HCT116 (cell line): ENCODE data around the gene PEF1. TPM values are rescaled to one million over a fixed set of nuclear protein-coding genes. Genes with fewer than 3 reads are reported as not detected.

Source experiments
- ATAC-seq: fragments of 200-7000 bp; cut with Tn5 transposase; 2 replicates; pipeline ENCODE4 v1.9.1; 2020; ENCODE audit warnings: mild to moderate bottlenecking, moderate library complexity
- BruUV-seq: library from RNA; stranded (reverse); fragments of 400-500 nt; replicated peaks from 2 replicates; lab custom pipeline; 2021; lab: Mats Ljungman, UMichigan
- CTCF ChIA-PET: fragments of 300-600 bp; sonication (Branson Sonifier 250); formaldehyde crosslinking; loops from one replicate; lab custom pipeline; 2021; ENCODE audit warnings: antibody characterized with exemption; lab: Charles Lee
- POLR2A ChIA-PET: fragments of 300-600, 350-600 bp; sonication (Branson Sonifier 250); formaldehyde crosslinking; loops from one replicate; lab custom pipeline; 2021; ENCODE audit warnings: antibody characterized with exemption; lab: Charles Lee
- RAD21 ChIA-PET, 2 experiments: fragments of 300-600 bp; sonication (Branson Sonifier 250); formaldehyde crosslinking; loops; one replicate each; lab custom pipeline; 2023; ENCODE audit warnings: low total read pairs in 2 of 2; ENCODE audit not compliant: uncharacterized antibody in 2 of 2, unreplicated experiment in 2 of 2, low non-redundant PET in 1 of 2; lab: Charles Lee
- DNase-seq: peaks from one replicate; pipeline ENCODE4 v3.0.0-alpha.2; 2010; ENCODE audit warnings: low read depth, low spot score
- H2AFZ ChIP-seq: fragments of 200-600 bp; shearing (Covaris generic), sonication (generic); 2 replicates; pipeline ENCODE4 v1.6.1; 2017; ENCODE audit warnings: low read depth, mixed run types, mixed read lengths, antibody characterized with exemption, low read length; ENCODE audit not compliant: poor library complexity, severe bottlenecking
- H3K27ac ChIP-seq: 2 replicates; pipeline ENCODE4 v1.5.1; 2012; ENCODE audit warnings: low read depth, low read length
- H3K27me3 ChIP-seq: fragments of 200-600 bp; sonication (generic); 2 replicates; pipeline ENCODE4 v1.6.1; 2016; ENCODE audit warnings: mixed run types, low read length, mixed read lengths; ENCODE audit not compliant: insufficient read depth
- H3K36me3 ChIP-seq, 2 experiments: fragments of 200-500 bp in 1 of 2; fragments of 200-600 bp in 1 of 2; sonication (Bioruptor generic) in 1 of 2; sonication (generic) in 1 of 2; 2 replicates each; pipeline versions ENCODE4 v1.5.1 to v1.6.1; 2014 to 2016; ENCODE audit warnings: low read length in 2 of 2, inconsistent platforms in 1 of 2, mixed read lengths in 1 of 2, mixed run types in 1 of 2; ENCODE audit not compliant: insufficient read depth in 2 of 2, control insufficient read depth in 1 of 2
- H3K4me1 ChIP-seq, 2 experiments: fragments of 200-600 bp in 1 of 2; sonication (generic) in 1 of 2; 2 replicates each; pipeline versions ENCODE4 v1.5.1 to v1.6.1; 2012 to 2017; ENCODE audit warnings: low read length in 2 of 2, inconsistent platforms in 1 of 2, mild to moderate bottlenecking in 1 of 2, mixed read lengths in 1 of 2, mixed run types in 1 of 2, moderate library complexity in 1 of 2; ENCODE audit not compliant: insufficient read depth in 2 of 2, control insufficient read depth in 1 of 2
- H3K4me2 ChIP-seq: fragments of 200-600 bp; sonication (generic); 2 replicates; pipeline ENCODE4 v1.6.1; 2017; ENCODE audit warnings: mixed run types, low read length, mixed read lengths
- H3K4me3 ChIP-seq, 2 experiments: fragments of 200-600 bp in 1 of 2; sonication (generic) in 1 of 2; replicated peaks in 1 of 2; 2 replicates each; pipeline ENCODE4 v1.5.1; 2011 to 2016; ENCODE audit warnings: low read length in 2 of 2, control low read depth in 1 of 2, low read depth in 1 of 2, mild to moderate bottlenecking in 1 of 2, mixed read lengths in 1 of 2, mixed run types in 1 of 2
- H3K79me2 ChIP-seq: fragments of 200-600 bp; sonication (generic); 2 replicates; pipeline ENCODE4 v1.6.1; 2017; ENCODE audit warnings: mild to moderate bottlenecking, mixed run types, low read length, moderate library complexity, mixed read lengths; ENCODE audit not compliant: insufficient read depth
- H3K9ac ChIP-seq: fragments of 200-600 bp; sonication (generic); 2 replicates; pipeline ENCODE4 v1.6.1; 2016; ENCODE audit warnings: low read length, mixed read lengths
- H3K9me2 ChIP-seq: fragments of 200-600 bp; sonication (generic), shearing (Covaris generic); 2 replicates; pipeline ENCODE4 v1.6.1; 2017; ENCODE audit warnings: mixed run types, mild to moderate bottlenecking, moderate library complexity; ENCODE audit not compliant: insufficient read depth
- H3K9me3 ChIP-seq, 2 experiments: fragments of 200-500 bp in 1 of 2; fragments of 200-600 bp in 1 of 2; sonication (Bioruptor generic) in 1 of 2; sonication (generic) in 1 of 2; 2 replicates each; pipeline ENCODE4 v1.6.1; 2014 to 2017; ENCODE audit warnings: low read length in 2 of 2, mixed read lengths in 2 of 2, inconsistent platforms in 1 of 2, low read depth in 1 of 2, mild to moderate bottlenecking in 1 of 2, mixed run types in 1 of 2, moderate library complexity in 1 of 2; ENCODE audit not compliant: control insufficient read depth in 1 of 2, insufficient read depth in 1 of 2
- H4K20me1 ChIP-seq: fragments of 200-600 bp; sonication (generic), shearing (Covaris generic); 2 replicates; pipeline ENCODE4 v1.6.1; 2017; ENCODE audit warnings: mixed run types, mild to moderate bottlenecking, moderate library complexity; ENCODE audit not compliant: insufficient read depth
- ATF3 ChIP-seq: IDR thresholded peaks from 2 replicates; pipeline ENCODE4 v1.6.1; 2012
- CBX3 ChIP-seq: IDR thresholded peaks from 2 replicates; pipeline ENCODE4 v1.6.1; 2012; ENCODE audit warnings: low read depth
- CEBPB ChIP-seq: IDR thresholded peaks from 2 replicates; pipeline ENCODE4 v1.6.1; 2012; ENCODE audit warnings: low read depth
- CTCF ChIP-seq, 3 experiments: fragments of 200-600 bp in 1 of 3; sonication (generic) in 1 of 3; IDR thresholded peaks in 2 of 3; conservative IDR thresholded peaks in 1 of 3; 2 replicates each; pipeline ENCODE4 v1.5.1; 2012 to 2017; ENCODE audit warnings: low read depth in 2 of 3, low read length in 2 of 3, antibody characterized with exemption in 1 of 3, borderline replicate concordance in 1 of 3, control low read depth in 1 of 3, mild to moderate bottlenecking in 1 of 3, mixed read lengths in 1 of 3, mixed run types in 1 of 3, moderate library complexity in 1 of 3; ENCODE audit not compliant: insufficient read depth in 1 of 3
- EGR1 ChIP-seq: IDR thresholded peaks from 2 replicates; pipeline ENCODE4 v1.6.1; 2012; ENCODE audit warnings: low read depth
- ELF1 ChIP-seq: IDR thresholded peaks from 2 replicates; pipeline ENCODE4 v1.6.1; 2012; ENCODE audit warnings: low read depth, borderline replicate concordance
- EZH2 ChIP-seq: fragments of 200-600 bp; sonication (generic); IDR thresholded peaks from 2 replicates; pipeline ENCODE4 v1.6.1; 2017; ENCODE audit warnings: antibody characterized with exemption, mixed run types
- FOSL1 ChIP-seq: IDR thresholded peaks from 2 replicates; pipeline ENCODE4 v1.6.1; 2012; ENCODE audit warnings: low read depth
- JUND ChIP-seq: IDR thresholded peaks from 2 replicates; pipeline ENCODE4 v1.6.1; 2012
- POLR2A ChIP-seq: IDR thresholded peaks from 2 replicates; pipeline ENCODE4 v1.7.0; 2011; ENCODE audit warnings: borderline replicate concordance; ENCODE audit not compliant: insufficient read depth, insufficient read length; ENCODE audit errors: extremely low read depth
- RAD21 ChIP-seq: IDR thresholded peaks from 2 replicates; pipeline ENCODE4 v1.6.1; 2012; ENCODE audit warnings: low read depth, mild to moderate bottlenecking
- SIN3A ChIP-seq: IDR thresholded peaks from 2 replicates; pipeline ENCODE4 v1.6.1; 2012; ENCODE audit warnings: low read depth
- SP1 ChIP-seq: IDR thresholded peaks from 2 replicates; pipeline ENCODE4 v1.6.1; 2012; ENCODE audit warnings: low read depth
- SRF ChIP-seq: IDR thresholded peaks from 2 replicates; pipeline ENCODE4 v1.6.1; 2012; ENCODE audit warnings: low read depth
- TCF7L2 ChIP-seq: IDR thresholded peaks from 2 replicates; pipeline ENCODE4 v1.7.0; 2011; ENCODE audit warnings: borderline replicate concordance, inconsistent platforms; ENCODE audit not compliant: insufficient read depth, insufficient read length; ENCODE audit errors: extremely low read depth
- YY1 ChIP-seq: IDR thresholded peaks from 2 replicates; pipeline ENCODE4 v1.6.1; 2011; ENCODE audit warnings: low read length, low read depth, moderate library complexity, mild to moderate bottlenecking; ENCODE audit not compliant: insufficient replicate concordance; ENCODE audit errors: extremely low read depth
- ZFX ChIP-seq: fragments of 450-650 bp; IDR thresholded peaks from 2 replicates; pipeline ENCODE4 v1.6.1; 2017
- ZNF274 ChIP-seq: fragments of 200-500 bp; sonication (Bioruptor generic); IDR thresholded peaks from 2 replicates; pipeline ENCODE4 v1.6.1; 2014; ENCODE audit warnings: mild to moderate bottlenecking, low read depth, low read length, inconsistent platforms
- intact Hi-C: fragments of 100-400 bp; cut with micrococcal nuclease; formaldehyde crosslinking; loops from 2 replicates; pipeline ENCODE4 v1.10.0; 2022
- total RNA-seq: library from RNA; stranded (reverse); gene quantifications from one replicate; pipeline ENCODE4 v1.2.1, GENCODE V29; 2021; ENCODE audit not compliant: unreplicated experiment
- TF ChIP-seq, protein P1 (sequence below): IDR thresholded peaks from 2 replicates; pipeline ENCODE4 v1.6.1; 2012; ENCODE audit warnings: low read depth
- TF ChIP-seq, protein P2 (sequence below): IDR thresholded peaks from 2 replicates; pipeline ENCODE4 v1.6.1; 2012

PEF1 gene
- total RNA-seq, 1 experiment from 2014 or later: 37.6 TPM

DNA sequence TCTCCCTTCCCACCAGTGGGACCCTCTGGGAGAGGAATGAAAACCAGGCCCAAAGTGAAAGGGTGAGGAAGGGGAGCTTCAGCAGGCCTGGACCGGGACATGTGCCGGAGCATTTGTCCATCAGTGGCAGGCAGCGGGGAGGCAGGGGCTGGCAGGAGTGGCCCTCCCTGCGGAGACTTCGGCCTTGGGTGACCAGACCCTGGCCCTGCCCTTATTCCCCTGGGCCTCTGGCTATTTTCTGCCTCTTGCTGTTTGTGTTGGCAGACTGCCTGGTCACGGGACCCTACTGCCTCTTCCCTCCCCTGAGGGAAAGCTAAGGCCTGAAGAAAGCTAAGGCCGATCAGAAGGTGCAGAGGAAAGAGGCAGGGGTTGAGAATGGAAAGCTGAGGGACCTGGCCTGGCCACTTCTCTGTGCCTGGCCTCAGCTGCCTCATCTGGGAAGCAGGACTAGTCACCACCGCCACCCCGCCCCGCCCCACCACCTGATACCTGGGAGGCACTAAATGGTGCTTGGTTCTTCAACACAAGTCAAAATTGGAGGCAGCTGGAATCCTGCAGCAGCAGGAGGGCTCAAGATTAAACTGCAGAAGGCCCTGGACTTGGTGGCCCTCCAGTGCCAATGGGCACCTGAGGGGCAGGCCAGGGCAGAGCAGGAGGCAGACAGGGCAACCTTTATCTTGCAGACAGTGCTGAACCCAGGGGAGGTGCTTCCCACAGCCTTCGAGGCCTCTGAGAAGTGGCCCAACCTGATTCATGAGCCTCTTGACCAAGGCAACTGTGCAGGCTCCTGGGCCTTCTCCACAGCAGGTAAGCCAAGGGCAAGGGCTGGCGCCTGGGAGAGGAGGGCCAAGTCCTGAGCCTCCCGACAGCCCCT, 60.4 kb downstream of the PEF1 start:
- no peaks in the 10 kb centered on the region for H3K9me2 ChIP-seq
- ChIA-PET RAD21 (no interaction called here), POLR2A (no interaction called here)
- no peaks in the 10 kb centered on the region for H3K27me3 ChIP-seq
- no peak overlapping the region for H3K9ac ChIP-seq
- H2AFZ ChIP-seq: no peak overlapping the region
- no TSS peak for BruUV-seq
- peaks cover 45 to 71% of the 10 kb centered on the region in 2 experiments for H3K4me1 ChIP-seq
- intact Hi-C loops: no loop called here
- no peak for TF ChIP-seq ELF1
- TF ChIP-seq FOSL1: no peak
- no peak for TF ChIP-seq ZNF274
- TF ChIP-seq, protein P1, sequence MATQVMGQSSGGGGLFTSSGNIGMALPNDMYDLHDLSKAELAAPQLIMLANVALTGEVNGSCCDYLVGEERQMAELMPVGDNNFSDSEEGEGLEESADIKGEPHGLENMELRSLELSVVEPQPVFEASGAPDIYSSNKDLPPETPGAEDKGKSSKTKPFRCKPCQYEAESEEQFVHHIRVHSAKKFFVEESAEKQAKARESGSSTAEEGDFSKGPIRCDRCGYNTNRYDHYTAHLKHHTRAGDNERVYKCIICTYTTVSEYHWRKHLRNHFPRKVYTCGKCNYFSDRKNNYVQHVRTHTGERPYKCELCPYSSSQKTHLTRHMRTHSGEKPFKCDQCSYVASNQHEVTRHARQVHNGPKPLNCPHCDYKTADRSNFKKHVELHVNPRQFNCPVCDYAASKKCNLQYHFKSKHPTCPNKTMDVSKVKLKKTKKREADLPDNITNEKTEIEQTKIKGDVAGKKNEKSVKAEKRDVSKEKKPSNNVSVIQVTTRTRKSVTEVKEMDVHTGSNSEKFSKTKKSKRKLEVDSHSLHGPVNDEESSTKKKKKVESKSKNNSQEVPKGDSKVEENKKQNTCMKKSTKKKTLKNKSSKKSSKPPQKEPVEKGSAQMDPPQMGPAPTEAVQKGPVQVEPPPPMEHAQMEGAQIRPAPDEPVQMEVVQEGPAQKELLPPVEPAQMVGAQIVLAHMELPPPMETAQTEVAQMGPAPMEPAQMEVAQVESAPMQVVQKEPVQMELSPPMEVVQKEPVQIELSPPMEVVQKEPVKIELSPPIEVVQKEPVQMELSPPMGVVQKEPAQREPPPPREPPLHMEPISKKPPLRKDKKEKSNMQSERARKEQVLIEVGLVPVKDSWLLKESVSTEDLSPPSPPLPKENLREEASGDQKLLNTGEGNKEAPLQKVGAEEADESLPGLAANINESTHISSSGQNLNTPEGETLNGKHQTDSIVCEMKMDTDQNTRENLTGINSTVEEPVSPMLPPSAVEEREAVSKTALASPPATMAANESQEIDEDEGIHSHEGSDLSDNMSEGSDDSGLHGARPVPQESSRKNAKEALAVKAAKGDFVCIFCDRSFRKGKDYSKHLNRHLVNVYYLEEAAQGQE: no peak
- TF ChIP-seq POLR2A: no peak
- TF ChIP-seq CTCF (IDR thresholded peaks at IDR 0.05 in 2 of 3, conservative IDR thresholded peaks at IDR 0.05 in 1 of 3; ENCODE audit: borderline replicate concordance in 1 of 3, insufficient read depth in 1 of 3, low read depth in 2 of 3, low read length in 2 of 3): no peak
- TF ChIP-seq EGR1: no peak
- TF ChIP-seq SIN3A: no peak
- no peak for TF ChIP-seq EZH2
- TF ChIP-seq, protein P2, sequence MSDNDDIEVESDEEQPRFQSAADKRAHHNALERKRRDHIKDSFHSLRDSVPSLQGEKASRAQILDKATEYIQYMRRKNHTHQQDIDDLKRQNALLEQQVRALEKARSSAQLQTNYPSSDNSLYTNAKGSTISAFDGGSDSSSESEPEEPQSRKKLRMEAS: no peak
- no peak for TF ChIP-seq ATF3
- no peak for TF ChIP-seq CEBPB
- no peak for TF ChIP-seq JUND
- no peak for TF ChIP-seq YY1
- no peak for TF ChIP-seq RAD21
- no peak for TF ChIP-seq ZFX
- TF ChIP-seq SRF: no peak
- no peak for TF ChIP-seq TCF7L2
- TF ChIP-seq SP1: no peak
- TF ChIP-seq CBX3: no peak
- TF ChIP-seq, all 23 proteins: peak for 0
- H3K9me3 ChIP-seq: no peaks in the 10 kb centered on the region
- H4K20me1 ChIP-seq: no peaks in the 10 kb centered on the region
- ATAC-seq (no peak), DNase-seq (no peak)
- peaks cover 26% of the 10 kb centered on the region for H3K79me2 ChIP-seq
- H3K36me3 ChIP-seq: peaks cover 0 to 28% of the 10 kb centered on the region in 2 experiments; a peak in 1 of 4 replicates
- CTCF ChIA-PET: no interaction called here
- no peak overlapping the region for H3K4me3 ChIP-seq
- peak overlapping the region; percentile 17; the same call in 1 of the 2 replicates for H3K27ac ChIP-seq
- peak overlapping the region; percentile 12; the same call in 1 of the 2 replicates for H3K4me2 ChIP-seq
